ENCODE measurements around the gene TPP2.

TPP2 gene

DNA sequence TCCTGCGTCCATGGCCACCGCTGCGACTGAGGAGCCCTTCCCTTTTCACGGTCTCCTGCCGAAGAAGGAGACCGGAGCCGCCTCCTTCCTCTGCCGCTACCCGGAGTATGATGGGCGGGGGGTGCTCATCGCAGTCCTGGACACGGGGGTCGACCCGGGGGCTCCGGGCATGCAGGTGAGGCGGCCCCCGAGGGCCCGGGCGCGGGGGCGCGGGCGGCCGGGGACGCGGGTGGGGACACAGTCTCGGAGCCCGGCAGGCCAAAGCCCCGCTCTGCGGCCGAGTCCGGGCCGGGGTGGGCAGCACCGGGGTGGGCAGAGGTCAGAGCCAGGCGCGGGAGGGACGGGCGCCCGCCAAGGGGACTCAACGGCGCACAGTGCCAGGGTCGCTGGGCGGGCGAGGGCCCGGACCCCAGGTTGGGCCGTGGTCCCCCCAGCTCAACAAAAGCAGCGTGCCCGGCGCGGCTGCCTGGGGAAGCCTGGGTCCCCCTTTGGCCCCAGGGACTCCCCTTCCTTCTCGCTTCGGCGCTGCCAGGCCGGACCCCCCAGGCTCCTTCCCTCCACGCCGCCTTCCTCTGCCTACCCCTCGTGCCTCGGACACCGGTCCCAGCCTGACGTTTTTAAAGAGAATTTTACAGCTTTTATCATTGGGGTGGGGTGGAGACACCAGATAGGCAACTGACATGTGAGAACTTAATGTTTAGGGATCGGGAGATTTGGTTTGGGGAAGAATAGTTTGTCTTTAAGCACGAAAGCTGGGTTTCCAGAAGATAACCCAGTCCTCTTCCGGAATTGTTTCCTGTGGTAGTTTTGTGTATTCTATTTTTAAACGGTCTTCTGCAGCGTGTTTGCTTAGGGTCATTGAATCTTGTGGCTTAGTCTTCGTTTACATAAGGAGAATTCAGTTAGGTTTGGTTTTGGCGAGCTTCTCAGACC lies 509 bp downstream of the TPP2 start:
- DNase-seq, result no peak

DNA sequence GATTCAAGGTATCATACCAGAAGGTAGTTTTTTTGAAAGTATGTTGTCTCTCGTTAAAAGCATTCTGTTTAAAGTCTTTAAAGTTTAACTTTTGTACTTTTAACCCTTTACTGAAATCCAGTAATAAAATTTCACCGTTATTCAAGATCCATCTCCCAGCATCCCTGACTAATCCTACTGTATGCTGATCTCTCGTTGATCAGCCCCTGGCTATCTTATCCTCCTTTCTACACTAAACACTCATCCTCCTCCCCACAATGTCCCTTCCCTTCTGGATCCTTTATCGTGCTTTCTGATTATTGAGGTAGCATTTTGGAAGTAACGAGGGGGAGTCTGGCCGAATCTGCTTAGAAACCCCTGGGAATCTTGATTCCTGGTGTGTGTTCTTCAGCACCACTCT lies 1.3 kb downstream of the TPP2 start:
- DNase-seq, result no peak

DNA sequence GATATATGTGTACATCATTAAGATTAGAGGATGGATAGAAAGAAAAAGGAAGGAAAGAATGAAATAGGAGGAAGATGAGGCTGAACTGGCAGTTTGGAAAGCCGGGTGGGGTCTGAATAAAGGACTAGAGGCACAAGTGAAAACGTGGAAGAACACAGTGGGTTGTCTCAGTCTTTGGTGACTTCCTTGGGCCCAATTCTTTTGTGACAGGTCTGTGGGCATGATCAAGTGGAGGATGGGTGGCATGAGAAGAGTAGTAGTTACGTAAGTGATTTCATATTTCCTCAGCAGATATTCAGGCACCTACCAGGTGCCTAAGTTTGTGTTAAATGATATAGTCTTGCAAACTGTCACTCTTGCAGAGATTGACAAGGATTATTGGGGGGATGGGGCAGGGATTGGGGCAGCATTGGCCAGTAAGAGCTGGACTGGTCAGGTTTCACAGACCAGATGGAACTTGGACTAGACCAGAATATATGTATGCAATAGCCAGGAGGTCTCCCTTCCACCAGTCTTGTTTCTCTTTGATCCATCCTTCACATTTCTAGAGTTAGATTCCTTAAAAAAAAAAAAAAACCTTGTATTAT lies 2.7 kb downstream of the TPP2 start:
- DNase-seq, result no peak

DNA sequence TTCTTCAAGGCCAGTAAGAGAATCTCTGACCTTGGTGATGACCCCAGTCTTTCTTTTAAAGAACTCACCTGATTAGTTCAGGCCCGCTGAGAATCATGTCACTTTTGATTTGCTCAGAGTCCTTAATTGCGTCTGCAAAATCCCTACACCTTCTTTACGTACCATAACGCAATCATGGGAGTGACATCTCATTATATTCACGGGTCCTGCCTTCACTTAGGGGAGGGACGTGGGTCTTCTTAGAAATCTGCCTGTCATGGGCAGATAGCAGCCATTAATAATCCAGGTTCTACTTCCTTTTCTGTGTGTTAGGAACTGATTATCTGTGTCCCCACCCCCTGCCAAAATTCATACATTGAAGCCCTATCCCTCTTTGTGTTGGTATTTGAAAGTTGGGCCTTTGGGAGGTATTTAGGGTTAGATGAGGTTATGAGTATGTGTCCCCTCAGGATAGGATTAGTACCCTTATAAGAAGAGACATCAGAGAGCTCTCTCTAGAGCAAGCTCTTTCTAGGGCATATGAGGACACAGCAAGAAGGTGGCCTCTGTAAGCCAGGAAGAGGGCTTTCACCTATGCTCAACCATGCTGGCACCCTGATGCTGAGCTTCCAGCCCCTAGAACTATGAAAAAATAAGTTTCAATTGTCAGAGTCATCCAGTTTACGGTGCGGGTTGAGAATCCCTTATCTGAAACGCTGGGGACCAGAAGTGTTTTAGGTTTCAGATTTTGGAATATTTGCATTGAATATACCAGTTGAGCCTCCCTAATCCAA lies 9.9 kb downstream of the TPP2 start:
- no peak for DNase-seq

DNA sequence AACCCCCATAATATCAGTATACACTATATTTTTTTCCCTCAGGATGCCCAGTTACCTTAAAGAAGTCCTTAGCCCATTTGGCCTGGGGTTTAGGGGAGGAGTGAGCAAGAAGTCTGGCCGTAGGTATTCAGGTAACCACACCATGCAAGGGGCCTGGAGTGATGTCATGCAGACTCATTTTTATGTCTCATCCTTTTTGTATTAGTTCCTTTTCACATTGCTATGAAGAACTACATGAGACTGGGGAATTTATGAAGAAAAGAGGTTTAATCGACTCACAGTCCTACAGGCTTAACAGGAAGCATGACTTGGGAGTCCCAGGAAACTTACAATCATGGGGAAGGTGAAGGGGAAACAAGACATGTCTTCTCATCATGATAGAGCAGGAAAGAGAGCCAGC lies 12.2 kb downstream of the TPP2 start:
- no peak for DNase-seq

DNA sequence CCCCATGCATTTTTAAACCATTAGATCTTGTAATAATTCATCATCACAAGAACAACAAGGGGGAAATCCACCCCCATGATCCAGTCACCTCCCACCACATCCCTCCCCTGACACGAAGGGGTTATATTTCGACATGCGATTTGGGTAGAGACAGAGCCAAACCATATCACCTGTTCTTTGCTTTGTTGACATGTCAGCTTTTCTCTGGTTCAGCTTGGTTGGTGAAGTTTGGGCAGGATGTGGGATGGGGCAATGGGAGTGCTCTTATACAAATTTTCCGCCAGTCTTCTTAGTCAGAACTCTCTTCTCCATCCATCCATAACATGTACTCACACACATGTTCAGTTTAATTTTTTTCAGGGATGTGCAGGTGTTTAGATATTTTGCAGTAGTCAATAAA lies 12.9 kb downstream of the TPP2 start:
- no peak for DNase-seq

DNA sequence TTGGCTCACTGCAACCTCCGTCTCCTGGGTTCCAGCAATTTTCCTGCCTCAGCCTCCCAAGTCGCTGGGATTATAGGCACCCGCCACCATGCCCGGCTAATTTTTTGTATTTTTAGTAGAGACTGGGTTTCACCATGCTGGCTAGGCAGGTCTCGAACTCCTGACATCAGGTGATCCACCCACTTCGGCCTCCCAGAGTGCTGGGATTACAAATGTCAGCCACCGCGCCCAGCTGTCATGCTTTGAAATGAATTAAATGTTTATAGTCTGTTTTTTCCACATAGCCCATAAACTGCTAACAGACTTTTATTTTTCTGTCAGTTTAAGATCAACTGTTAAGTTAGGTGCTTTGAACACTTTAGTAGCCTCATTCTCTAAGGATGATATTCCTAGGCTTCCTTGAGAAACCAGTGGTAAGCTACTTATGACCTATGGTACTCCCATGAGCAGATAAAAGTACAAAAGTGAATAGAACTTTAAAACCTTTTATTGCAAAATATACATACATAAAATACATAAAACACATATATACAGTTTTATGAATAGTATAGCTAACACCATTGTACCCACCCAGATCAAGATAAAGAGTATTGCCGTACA lies 13.6 kb downstream of the TPP2 start:
- DNase-seq, result no peak

DNA sequence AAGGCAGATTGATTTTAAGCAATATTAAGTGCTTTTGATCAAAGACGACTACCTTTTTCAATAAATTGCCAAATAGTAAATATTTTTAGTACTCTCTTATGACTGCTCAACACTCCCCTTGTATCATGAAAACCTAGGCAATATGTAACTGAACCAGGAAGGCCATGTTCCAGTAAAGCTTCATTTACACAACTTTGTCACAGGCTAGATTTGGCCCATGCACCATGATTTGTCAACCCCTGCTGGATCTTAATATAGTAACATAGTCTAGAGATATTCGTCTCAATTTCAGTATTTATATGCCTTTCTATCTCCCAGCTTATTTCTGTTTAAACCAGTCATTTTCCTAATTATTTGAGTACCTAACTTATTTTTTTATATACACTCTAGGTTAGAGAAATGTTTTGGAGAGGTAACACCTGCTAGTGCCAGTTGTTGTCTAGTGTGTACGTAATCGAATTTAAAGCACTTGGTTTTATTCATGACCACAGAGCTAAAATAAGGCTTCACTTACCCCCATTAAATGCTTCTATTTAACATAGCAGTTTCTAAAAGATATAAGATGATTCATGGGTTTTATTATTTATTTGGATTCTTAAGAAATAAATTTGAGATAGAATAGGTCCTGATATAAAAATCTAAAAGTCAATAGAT lies 21.0 kb downstream of the TPP2 start:
- DNase-seq, result no peak

DNA sequence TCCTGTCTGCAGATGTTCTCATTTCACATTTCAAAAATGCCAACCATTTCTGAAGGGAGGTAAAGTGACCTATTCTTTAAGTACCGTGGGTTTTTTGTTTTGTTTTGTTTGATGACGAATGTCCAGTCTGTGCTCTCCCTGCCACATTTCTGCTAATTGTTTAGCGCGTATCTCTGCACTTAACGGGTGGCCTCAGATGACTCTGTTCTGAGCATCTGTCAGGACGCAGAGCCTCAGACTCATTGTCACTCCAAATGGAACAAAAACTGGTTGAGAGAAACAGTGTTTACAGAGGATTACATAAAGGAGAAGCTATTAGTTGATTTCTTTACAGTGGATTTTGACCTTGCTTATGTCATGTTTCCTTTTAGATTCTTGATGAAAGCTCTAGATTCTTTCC lies 23.7 kb downstream of the TPP2 start:
- DNase-seq, result no peak

DNA sequence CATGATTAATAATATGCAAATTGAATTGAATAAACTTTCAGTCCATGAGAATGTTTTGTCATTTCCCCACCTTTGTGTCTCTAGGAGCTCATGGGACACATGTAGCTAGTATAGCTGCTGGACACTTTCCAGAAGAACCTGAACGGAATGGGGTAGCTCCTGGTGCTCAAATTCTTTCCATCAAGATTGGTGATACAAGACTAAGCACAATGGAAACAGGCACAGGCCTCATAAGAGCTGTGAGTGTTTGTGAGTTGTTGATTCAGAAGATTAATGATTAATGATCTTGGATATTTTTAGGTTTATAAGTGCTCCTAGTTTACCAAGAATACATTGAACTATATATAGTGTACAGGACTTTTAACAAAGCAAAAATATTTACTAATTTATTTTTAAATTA lies 30.1 kb downstream of the TPP2 start:
- no peak for DNase-seq

DNA sequence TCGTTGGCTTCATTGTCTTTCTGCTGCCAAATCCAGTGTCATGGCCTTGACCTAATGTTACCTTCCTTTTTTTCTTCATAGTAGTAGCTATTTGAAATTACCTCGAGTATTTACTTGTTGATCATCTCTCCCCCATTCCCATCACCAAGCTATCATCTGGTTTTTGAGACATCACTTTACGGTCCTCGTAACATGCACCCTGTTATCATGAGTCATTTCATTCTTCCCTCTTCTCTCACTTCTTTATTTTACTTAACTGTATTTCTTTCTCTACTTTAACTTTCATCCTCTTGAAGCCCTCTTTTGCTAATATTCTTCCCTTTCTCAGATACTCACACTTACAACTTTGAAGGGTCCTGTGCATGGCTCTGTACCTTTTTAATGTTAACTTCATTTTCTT lies 31.8 kb downstream of the TPP2 start:
- no peak for DNase-seq

DNA sequence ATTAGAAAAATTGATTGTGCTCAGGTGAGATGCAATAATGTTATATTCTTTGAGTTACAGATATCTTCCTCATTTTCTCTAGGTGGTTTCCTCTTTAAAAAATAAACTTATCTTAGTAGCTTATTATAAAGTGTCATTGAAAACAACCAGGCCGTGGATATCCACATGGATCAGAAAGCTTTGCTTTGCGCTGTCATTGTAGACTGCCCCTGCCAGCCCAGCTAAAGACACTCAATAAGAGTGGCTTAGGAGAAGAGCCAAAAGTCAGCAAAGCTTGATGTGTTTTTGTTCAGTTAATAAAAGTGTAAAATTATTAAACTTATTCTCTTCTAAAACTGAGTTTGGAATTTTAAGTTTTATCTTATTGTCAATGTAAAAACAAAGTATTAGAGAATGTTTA lies 34.4 kb downstream of the TPP2 start:
- DNase-seq, result no peak

DNA sequence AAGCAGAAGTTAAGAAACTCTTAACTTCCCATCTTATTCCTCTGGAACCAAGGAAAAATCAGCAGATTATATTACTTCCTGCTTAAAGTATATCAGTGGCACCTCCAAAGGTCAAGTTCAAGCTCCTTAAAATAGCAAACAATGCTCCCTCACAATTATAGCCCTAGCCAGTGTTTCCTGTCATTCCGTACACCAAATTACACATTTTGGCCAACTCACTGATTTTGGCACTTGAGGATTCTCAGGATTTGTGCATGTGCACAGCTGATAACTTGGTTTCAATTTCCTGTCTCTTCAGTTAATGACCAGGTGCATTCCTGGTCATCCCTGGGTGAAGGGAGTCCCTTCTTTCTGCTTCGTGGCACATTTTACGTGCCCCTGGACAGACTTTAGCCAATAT lies 42.0 kb downstream of the TPP2 start:
- DNase-seq, result no peak

DNA sequence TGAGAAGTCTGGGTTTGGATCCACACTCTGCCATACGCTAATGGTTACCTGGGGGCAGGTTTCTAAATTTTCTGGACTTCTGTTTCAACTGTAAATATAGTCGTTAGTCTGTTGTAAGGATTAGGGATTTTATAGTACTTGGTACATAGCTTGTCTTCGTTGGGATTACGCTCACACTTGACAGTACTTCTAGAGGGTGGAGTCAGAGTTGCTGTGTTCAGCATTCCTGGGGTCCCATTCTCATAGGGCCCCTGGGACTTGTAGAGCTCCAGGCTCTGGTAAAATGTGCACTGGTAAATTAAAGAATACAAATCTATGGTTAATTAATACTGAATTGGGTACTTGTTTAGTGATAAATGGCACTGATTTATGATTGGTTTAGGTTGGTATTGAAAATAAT lies 45.2 kb downstream of the TPP2 start:
- DNase-seq, result no peak

DNA sequence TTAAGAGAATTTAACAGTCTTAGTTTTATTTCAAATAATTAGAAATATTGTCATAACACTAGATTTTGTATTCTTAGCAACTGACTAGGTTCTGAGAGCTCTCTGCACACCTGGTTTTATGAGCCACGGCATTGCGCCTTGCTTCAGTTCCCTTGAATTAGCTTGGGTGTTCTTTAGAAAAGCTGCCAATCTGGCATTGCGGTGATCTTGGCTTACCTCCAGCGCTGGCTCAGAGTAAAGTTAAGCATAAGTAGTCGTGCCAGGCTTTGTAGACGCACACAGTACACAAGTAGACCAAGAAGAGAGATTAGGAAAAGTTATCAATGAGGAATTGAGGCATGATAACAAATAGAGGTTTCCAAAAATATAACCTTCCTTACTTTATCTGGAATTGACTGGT lies 45.7 kb downstream of the TPP2 start:
- no peak for DNase-seq

DNA sequence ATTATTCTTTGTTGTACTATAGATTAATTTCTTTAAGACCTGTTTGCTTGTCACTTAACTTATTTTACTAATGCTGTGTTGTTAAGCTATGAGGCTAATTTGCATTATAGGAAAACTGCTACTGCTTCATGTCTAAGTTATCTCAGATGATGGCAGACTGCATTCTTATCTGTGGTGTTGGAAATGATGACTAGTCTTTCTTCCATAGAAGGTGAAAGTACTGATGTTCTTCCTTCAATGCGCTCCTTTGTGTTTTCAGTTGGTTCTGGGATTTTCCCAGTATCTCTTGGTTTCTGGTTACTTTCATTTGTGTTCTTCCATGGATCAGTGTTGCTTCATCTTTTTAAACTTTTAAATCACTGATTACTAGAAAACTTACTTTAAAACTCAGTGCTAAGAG lies 46.9 kb downstream of the TPP2 start:
- DNase-seq, result no peak

DNA sequence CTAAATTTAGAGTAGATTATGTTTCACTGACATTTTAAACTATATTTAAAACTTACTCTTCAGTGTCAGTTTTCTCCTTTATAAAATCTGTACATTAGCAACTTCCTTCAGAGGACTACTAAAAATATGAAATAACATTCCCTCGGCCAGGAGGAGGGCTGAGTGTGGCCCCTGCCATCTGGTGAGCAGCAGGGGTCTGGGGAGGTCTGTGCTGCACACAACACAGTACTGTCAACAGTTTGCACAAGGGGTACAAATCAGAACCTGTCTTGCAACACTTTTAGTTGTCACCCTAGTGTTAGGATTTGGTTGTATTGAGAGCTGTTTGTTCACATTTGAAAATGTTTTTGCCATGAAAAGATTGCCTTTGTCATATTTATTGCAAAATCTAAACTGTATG lies 48.9 kb downstream of the TPP2 start:
- DNase-seq, result no peak

DNA sequence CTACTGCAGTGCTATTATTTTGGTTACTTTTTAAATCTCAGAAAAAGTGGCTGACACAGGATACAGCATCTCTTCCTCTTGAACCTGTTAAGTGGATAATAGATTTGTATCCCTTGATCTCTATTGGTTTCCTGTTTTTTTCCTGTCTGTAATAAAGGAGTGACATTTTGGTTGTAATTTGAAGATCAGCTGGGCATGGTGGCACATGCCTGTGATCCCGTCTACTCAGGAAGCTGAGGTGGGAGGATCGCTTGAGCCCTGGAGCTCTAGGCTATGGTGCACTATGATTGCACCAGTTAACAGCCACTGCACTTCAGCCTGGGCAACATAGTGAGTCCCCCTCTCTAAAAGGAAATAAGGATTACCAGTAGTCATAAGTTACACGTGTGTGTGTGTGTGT lies 51.3 kb downstream of the TPP2 start:
- no peak for DNase-seq

DNA sequence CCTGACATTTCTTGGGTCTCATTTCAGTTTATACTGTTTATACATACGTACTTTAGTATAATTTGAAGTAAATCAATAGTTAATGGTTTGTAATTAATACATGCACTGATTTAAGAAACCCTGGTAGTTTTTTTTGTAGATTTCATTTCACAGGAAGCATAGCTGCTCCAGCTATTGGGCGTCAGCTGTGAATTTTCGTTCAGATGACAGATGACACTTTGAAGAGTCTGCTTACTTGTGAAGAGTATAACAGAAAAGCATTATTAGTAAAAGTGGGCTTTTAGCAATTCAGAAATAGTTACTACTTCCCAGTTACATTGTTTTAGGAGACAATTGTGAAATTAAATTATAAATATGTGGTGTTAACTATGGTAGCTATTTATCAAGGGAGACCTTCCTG lies 53.7 kb downstream of the TPP2 start:
- no peak for DNase-seq

DNA sequence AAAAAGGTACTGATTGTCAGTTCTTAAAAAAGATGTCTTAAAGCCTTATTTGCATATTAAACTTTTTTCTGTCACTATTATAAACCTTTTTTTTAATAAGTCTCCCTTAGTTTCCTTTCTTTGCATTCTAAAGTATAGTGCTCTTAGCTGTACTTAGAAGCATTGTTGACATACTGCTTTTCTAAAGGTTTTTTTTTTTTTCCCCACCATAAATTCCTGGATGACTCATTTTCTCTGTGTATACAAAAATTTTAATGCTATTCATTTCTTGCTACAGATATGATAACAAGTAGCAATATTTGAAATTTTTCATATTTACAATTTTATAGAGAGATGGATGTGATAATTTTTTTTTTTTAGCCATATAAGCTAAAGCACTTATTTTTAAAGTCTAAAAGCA lies 54.6 kb downstream of the TPP2 start:
- DNase-seq, result no peak

DNA sequence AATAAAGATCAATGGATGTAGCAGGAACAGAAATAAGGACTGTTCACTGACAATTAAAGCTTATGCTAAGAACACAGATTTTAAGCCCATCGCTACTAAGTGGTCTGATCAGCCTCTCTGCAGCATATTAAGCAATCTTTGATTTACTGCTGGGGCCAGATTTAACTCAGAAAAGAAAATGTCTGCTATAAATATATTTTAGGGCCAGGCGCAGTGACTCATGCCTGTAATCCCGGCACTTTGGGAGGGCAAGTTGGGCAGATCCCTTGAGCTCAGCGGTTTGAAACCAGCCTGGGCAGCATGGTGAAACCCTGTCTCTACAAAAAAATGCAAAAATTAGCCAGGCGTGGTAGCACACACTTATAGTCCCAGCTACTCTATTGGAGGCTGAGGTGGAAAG lies 55.1 kb downstream of the TPP2 start:
- no peak for DNase-seq

DNA sequence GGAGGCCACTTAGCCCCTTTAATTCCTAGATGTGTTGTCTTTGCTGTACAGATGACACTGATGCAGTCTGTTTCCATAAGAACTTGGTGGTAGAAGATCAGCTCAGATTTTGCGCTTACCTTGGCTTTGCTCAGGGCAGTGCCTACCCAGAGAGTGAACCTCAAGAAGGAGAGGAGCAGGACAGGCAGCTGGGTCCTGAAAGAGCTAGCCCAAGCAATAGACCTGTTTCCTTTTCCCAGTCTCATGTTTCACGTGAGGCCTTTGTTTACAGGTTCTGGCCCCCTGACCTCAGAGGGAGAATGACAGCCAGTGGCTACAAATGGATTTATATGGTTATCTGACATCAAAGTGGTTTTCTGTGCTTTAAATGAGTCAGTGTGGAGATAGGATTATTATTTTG lies 58.0 kb downstream of the TPP2 start:
- DNase-seq, result no peak

DNA sequence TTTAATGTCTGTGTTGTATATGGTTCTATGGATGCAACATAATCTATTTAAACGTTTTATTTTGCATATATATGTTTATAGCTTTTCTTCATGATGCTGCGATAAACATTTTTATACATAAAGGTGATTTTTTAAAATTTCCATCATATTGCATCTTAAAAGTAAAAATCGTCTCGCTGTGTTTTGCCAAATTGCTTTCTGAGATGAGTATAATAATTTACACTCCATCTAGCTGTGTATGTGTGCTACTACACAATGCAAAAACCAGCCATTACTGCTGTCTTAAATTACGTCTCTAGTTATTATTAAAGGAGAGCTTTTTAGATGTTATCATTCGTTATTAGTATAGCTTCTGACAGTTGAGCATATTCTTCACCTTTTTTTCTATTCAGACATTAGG lies 60.8 kb downstream of the TPP2 start:
- no peak for DNase-seq

Measured in stimulated activated naive CD4-positive, alpha-beta T cell treated with Interleukin-2 at 50 U/mL for 16 hours (primary cell).